ENCODE measurements around the gene RIIAD1. TPM values are rescaled to one million over a fixed set of nuclear protein-coding genes. Genes with fewer than 3 reads are reported as not detected.

RIIAD1 gene
- polyA plus RNA-seq, 3 donors, result not detected

GRCh38 chr1:151756291-151756690, 35.0 kb downstream of the RIIAD1 start:
- H3K36me3 ChIP-seq (replicated peaks in 1 of 2; ENCODE audit: control insufficient read depth in 1 of 2, insufficient read depth in 2 of 2, low read length in 2 of 2), result peaks cover 20 to 39% of the 10 kb centered on the region in 2 donors
- peak in 1 of 3 donors; percentile 20 for DNase-seq
- H3K27ac Mint-ChIP-seq, result peak overlapping the region in 1 of 7 donors; percentile 39

GRCh38 chr1:151759241-151759640, 37.9 kb downstream of the RIIAD1 start:
- Histone ChIP-seq H3K27me3 (ENCODE audit: control insufficient read depth in 2 of 2, insufficient read depth in 2 of 2, low read length in 2 of 2) (no peaks in the 10 kb centered on the region), H3K36me3 (replicated peaks in 1 of 2; ENCODE audit: control insufficient read depth in 1 of 2, insufficient read depth in 2 of 2, low read length in 2 of 2) (peaks cover 23 to 45% of the 10 kb centered on the region in 2 donors), H3K9me3 (replicated peaks in 1 of 2; ENCODE audit: control insufficient read depth in 1 of 2, insufficient read depth in 1 of 2, low read length in 2 of 2) (no peaks in the 10 kb centered on the region), H2AFZ (ENCODE audit: insufficient read depth, low read depth, low read length, poor library complexity, severe bottlenecking) (no peak overlapping the region), H4K20me1 (ENCODE audit: insufficient read depth, low read length) (no peaks in the 10 kb centered on the region), H3K4me3 (replicated peaks in 1 of 3; ENCODE audit: low read depth in 2 of 3, low read length in 3 of 3) (no peak overlapping the region), H3K79me2 (ENCODE audit: insufficient read depth, low read length) (no peaks in the 10 kb centered on the region), H3K4me1 (ENCODE audit: control insufficient read depth in 1 of 2, insufficient read depth in 2 of 2, low read length in 2 of 2) (peaks cover 15 to 17% of the 10 kb centered on the region in 2 donors), H3K4me2 (replicated peaks; ENCODE audit: extremely low read depth, low read length, poor library complexity, severe bottlenecking) (no peak overlapping the region), H3K9ac (ENCODE audit: insufficient read depth, low read length, poor library complexity, severe bottlenecking) (no peak overlapping the region), H3K27ac (ENCODE audit: low read depth in 1 of 2, low read length in 2 of 2) (no peak overlapping the region)
- peaks cover 23% of the 10 kb centered on the region for H3K4me1 Mint-ChIP-seq
- peaks cover 0 to 2% (median 0%) of the 10 kb centered on the region in 7 donors for H3K9me3 Mint-ChIP-seq
- no peak overlapping the region for H3K4me3 Mint-ChIP-seq
- intact Hi-C loops (cut with micrococcal nuclease), result no loop called here
- no peaks in the 10 kb centered on the region for H3K27me3 Mint-ChIP-seq (ENCODE audit: low read depth in 3 of 3)
- peaks cover 37 to 52% of the 10 kb centered on the region in 2 donors for H3K36me3 Mint-ChIP-seq
- H3K27ac Mint-ChIP-seq, result no peak overlapping the region
- no peak for DNase-seq
- no peak for TF ChIP-seq CTCF (IDR thresholded peaks at IDR 0.05)

More at GRCh38 chr1:151756291-151756690, 35.0 kb downstream of the RIIAD1 start:
- peaks cover 31 to 45% of the 10 kb centered on the region in 2 donors for H3K36me3 Mint-ChIP-seq
- H3K9me3 ChIP-seq (replicated peaks in 1 of 2; ENCODE audit: control insufficient read depth in 1 of 2, insufficient read depth in 1 of 2, low read length in 2 of 2), result no peaks in the 10 kb centered on the region
- no peak overlapping the region for H3K4me3 Mint-ChIP-seq
- TF ChIP-seq CTCF (IDR thresholded peaks at IDR 0.05), result no peak
- no peak overlapping the region for H3K9ac ChIP-seq (ENCODE audit: insufficient read depth, low read length, poor library complexity, severe bottlenecking)
- H3K27me3 Mint-ChIP-seq (ENCODE audit: low read depth in 3 of 3), result peaks cover 2 to 5% (median 5%) of the 10 kb centered on the region in 3 donors
- no peak overlapping the region for H3K4me2 ChIP-seq (replicated peaks; ENCODE audit: extremely low read depth, low read length, poor library complexity, severe bottlenecking)
- no peaks in the 10 kb centered on the region for H3K9me3 Mint-ChIP-seq
- intact Hi-C loops (cut with micrococcal nuclease), result no loop called here
- H3K27me3 ChIP-seq (ENCODE audit: control insufficient read depth in 2 of 2, insufficient read depth in 2 of 2, low read length in 2 of 2), result no peaks in the 10 kb centered on the region
- H3K4me1 ChIP-seq (ENCODE audit: control insufficient read depth in 1 of 2, insufficient read depth in 2 of 2, low read length in 2 of 2), result no peaks in the 10 kb centered on the region
- peaks cover 7% of the 10 kb centered on the region for H3K4me1 Mint-ChIP-seq
- H4K20me1 ChIP-seq (ENCODE audit: insufficient read depth, low read length), result no peaks in the 10 kb centered on the region
- WGBS (ENCODE audit: insufficient coverage), result no CpG with 5 or more reads among the region's 1 CpG
- H3K79me2 ChIP-seq (ENCODE audit: insufficient read depth, low read length), result no peaks in the 10 kb centered on the region
- no peak overlapping the region for H3K27ac ChIP-seq (ENCODE audit: low read depth in 1 of 2, low read length in 2 of 2)
- H2AFZ ChIP-seq (ENCODE audit: insufficient read depth, low read depth, low read length, poor library complexity, severe bottlenecking), result no peak overlapping the region
- H3K4me3 ChIP-seq (replicated peaks in 1 of 3; ENCODE audit: low read depth in 2 of 3, low read length in 3 of 3), result no peak overlapping the region

All from CD14-positive monocyte (primary cell).